HG03521 (cell line): ENCODE data around the gene ANXA11.

ENCODE experiments used
- ATAC-seq: cut with Tn5 transposase; IDR thresholded peaks from one replicate; pipeline ENCODE4 v1.9.1; 2021; ENCODE audit warnings: mild to moderate bottlenecking, moderate library complexity; ENCODE audit not compliant: unreplicated experiment

ANXA11 gene

DNA sequence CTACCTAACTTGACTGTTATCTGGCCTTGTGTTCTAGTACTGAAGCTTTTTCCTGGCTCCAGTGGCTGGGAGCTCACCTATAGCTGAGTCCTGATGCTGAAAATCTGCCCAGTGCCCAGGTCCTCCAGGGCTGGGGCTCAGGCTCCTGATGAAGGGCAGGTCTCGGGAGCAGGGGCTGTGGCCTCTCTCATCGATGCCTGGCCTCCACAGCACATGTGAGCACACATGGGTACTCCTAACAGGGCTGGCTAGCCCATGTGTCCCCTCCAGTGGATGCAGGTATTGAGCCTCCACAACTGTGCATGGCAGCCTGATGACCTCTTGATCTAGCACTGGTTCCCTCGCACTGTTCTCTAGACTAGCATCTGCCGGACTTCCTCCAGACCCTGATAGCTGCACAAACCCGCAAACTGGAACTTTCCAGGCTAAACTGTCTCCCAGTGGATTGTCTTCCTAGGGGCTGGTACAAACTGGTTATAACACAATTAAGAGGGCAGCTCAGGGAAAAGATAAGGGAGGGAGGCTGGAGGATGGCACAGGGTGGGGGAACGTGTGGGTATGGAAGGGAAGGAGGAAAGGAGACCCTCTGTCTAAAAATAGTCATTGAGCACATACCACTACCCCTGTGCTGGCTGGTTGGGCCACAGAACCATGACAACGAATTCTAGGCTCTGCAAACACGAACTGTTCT lies 37.7 kb downstream of the ANXA11 start:
- no peak for ATAC-seq

DNA sequence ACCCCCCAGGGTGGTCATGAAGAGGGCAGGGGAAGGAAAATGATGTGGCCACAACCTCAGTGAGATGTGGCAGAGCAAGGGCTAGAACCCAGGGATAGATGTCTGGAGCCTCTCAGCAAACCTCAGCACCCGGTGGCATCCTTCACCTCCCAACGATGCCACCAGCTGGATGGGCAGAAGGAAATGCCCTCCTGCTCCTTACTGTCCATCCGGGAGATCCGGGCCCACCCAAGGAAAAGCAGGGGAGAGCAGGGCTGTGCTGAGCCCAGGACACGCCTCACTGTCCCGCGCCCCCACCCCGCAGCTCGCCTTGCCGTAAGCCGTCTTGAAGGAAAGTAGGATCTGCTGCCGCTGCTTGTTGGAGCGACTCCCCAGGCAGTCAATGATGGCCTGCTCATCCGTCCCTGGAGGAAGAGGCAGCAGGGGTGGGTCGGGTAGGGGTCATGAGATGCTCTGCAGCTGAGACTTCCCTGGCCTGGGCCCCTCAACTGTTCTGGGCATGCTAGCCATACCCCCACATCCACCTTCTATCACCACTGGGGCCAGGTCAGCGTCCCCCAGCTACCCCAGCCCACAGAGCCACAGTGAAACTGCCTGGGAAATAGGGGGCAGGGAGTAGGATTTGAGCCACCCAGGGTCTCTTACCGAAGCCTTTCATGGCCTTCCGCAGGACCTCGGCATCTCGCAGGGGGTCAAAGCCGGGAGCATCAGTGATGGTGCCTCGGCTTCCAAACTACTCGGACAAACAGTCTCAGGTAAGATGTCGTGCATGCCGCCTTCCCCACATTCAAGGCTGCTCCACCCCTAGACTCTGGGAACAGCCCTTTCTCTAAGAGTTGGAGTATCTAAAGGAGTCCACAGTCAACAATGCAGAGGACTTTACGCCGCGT lies 38.5 kb downstream of the ANXA11 start:
- no peak for ATAC-seq

DNA sequence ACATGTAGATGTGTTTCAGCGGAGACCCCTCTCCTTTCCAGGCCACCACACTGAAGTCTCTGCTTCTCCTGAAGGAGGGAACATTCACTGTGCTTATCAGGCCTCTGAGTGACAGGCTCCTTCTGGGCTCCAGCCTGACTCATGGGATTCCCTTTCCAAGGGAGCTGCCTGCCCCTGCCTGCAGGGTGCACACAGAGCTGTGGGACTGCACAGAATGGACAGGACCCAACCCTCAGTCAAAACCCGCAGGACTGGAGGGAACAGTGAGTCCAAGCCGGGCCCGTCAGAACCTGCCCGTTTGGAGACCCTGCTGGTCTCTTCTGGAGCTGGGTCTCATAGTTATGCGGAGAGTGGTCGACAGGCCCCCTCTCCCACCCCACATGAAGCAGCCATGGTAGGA lies 40.2 kb downstream of the ANXA11 start:
- ATAC-seq, result no peak

DNA sequence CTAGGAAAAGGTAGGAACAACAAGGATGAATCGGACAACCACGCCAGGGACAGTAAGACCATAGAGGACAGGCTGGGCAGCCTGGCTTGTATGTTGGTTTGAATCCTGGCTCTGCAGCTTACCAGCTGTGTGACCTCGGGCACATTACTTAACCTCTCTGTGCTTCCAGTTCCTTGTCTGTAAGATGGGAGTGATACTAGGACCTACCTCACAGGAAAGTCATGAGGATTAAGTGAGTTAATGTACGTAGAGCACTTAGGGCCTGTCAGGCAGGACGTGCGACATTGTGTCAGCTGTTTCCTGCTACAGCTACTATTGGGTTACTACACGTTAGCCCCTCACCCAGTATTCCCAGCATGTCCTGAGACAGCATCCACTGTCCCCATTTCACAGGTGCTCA lies 40.7 kb downstream of the ANXA11 start:
- no peak for ATAC-seq

DNA sequence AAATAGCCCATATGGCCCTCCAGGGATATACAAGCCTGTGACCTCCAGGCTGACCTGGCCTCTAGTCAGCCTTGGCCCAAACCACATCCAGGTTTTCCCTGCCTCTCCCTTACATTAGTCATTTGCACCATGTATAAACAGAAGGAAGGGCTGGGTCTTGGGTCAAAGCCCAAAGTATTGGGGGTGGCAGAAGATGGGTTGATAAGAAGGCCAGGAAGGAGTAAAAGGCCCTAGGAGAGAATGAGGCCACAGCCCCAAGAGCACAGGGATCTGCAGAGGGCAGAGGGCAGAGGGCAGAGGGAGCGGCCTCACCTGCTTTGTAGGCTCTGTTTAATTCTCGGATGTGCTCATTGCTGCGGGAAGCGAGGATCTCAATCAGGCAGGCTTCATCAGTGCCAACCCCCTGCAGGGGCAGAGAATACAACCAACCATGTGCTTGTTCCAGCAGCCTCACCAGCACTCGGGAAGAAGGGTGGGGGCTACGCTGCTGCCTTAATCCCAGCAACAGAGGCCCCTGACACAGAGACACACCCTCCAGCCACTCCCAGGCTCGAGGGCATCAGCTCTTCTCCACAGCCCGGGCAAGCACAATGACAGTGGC lies 41.5 kb downstream of the ANXA11 start:
- ATAC-seq, result no peak

DNA sequence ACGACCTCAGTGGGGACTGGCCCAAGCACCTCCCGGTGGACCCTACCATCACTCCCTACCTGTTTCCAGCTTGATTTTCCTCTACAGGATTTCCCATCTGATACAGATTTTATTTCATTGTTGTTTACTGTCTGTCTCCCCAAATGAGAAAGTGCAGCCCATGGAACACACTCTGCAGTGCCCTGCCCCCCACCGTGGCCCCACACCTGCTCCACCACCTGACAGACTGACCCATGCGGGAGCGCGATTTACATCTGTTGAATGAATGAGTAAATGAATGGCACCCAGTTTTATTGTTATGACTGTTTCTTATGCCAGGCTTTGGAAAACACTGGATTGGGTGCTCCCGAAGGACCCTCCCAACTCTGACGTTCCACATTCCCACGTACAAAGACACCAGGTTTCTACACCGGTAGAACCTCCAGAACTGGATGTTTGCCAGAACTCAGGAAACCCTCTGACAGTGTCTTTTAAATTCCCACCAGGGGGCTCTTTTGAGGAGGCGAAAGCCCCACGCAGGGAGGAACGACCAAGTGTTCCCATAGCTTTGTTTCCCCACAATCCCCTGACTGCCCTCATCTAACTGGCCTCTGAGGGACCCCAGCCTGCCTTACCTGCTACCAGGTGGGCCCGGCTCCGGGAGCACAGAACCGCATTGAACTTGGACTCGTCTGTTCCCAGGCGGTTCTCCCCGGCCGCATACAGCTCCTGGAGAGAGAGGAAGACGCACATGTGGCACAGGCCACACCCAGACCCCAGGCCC lies 43.8 kb downstream of the ANXA11 start:
- ATAC-seq, result no peak

DNA sequence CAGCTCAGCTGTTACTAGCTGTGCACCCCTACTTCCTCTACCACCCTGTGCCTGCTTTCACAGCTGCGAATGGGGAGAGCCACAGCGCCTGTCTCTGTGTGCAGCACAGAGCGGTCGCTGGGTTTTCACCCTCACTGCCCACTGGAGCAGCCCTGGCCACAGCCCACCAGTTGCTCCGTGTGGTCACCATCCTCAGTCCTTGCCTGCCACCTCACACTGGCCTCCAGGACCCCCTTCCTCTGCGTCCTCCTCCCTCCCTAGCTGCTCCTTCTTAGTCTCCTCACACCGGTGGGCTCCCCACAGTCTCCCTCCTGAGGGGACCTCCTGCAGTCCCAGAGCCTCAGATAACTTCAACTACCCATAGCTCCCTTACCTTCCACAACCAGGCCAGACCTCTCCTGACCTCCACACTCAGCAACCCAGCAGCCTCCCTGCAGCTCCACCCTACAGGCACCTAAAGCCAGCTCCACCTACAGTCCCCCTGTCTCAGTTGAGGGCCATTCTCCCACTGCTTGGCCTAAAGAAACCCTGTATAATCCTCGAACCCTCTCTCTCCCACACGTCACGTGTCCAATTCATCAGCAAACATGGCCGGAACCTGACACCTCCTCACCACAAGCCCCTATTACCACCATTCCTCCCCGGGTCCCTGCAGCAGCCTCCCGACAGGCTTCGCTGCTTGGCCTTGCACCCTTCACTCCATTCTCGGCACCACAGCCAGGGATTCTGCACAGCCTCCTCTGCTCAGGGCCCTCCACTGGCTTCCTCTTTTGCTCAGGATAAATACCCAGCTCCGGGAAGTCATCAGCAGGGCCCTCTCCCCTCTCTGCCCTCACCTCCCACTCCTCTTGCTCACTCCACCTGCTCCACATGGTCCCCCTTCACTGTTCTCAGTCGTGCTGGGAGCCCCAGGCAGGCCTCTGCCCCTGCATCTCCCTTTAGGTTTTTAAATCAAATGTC lies 44.7 kb downstream of the ANXA11 start:
- no peak for ATAC-seq

DNA sequence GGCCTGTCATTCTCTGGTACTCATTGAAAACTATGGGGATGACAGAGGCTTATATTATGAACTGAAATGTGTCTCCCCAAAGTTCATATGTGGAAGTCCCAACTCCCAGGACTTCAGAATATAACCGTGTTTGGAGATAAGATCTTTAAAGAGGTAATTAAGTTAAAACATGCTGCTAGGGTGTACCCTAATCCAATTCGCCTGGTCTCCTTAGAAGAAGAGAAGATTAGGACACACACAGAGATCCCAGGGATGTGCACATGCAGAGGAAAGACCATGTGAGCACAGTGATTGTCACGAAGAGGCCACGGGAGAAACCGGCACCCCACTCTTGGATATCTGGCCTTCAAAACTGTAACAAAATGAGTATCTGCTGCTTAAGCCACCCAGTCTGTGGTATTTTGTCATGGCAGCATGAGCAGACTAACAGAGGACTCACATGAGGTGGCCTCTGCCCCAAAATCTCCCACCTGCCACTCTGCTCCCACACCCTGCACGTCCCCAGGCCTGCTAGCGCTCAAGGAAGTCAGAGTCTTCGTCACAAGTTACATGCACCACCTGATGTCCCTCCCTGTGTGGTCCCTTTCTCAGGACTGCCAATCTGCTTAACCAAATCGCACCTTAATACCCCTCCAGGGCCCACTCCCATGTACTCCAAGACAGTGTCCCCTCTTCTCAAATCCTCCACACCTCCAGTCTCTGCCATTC lies 46.0 kb downstream of the ANXA11 start:
- no peak for ATAC-seq

DNA sequence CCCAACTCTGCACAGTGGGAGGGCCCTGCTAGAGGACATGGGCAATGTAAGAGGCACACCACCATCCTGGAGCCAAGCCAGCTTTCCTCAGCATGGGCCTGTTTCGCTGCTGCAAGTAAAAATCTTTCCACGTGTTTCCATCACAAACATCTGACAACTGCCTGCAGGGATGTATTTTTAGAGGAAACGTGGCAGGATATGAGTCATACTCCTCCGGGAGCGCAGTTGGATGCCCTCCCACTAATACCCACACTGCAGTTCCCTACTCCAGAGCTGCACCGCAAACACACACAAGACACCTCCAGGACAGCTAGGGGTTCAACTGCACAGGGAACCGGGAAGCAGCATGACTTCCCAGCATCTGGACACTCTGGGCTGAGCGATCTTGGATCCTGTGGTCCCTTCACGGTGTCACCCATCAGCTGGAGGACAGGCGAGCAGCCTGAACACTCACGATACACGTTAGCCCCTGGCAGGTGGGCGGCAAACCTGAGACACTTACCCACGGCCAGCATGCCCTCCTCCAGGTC lies 46.7 kb downstream of the ANXA11 start:
- no peak for ATAC-seq

DNA sequence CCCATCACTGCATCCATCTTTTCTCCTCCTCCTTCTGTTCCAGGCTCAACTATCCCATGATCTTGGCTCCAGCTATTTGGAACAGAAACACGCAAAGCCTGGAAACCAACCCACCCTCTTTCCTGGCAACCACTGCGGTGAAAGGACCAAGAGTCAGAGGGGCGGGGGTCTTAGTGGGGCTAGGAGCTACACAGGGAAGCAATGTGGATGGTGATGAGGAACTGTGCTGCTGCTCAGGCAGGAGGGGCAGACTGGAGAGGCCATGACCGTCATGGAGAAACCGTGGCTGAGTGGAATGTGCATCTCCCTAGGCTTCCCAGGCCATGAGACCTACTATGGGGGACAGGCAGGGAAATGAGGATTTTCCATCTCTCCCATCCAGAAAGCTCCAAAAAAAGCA lies 47.2 kb downstream of the ANXA11 start:
- ATAC-seq, result no peak

DNA sequence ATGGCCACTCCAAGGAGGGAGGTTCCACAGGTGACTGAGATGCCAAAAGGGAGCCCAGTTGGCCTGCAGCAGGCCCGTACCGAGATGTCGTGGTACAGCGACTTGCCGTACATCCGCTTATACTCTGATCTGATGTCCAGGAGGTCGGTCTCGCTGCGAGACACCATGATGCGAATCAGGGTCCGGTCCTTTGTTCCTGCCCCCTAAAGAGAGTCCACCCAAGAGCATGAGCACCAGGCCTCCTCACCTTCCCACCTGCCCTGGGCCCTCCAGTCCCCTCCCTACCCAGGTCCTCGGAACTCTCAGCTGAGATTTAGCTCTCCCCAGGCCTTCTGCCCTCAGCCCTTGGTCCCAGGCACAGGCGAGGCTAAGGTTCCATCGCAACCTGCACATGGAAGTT lies 47.8 kb downstream of the ANXA11 start:
- no peak for ATAC-seq

DNA sequence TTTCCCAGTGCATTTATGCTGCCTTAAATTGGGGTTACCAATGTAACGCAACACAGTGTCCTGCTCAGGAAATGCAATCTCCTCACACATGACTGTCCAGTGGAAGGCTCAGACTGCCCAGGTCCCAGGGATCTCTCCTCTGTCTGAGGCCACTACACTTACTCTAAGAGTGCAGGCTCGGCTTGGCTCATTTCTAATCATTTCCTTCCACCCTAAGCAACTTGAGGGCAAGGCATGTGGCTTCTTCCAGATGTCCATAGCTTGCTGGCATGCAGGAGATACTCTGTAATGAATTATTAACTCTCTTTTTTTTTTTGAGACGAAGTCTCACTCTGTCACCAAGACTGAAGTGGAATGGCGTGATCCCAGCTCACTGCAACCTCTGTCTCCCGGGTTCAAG lies 49.1 kb downstream of the ANXA11 start:
- ATAC-seq, result no peak

DNA sequence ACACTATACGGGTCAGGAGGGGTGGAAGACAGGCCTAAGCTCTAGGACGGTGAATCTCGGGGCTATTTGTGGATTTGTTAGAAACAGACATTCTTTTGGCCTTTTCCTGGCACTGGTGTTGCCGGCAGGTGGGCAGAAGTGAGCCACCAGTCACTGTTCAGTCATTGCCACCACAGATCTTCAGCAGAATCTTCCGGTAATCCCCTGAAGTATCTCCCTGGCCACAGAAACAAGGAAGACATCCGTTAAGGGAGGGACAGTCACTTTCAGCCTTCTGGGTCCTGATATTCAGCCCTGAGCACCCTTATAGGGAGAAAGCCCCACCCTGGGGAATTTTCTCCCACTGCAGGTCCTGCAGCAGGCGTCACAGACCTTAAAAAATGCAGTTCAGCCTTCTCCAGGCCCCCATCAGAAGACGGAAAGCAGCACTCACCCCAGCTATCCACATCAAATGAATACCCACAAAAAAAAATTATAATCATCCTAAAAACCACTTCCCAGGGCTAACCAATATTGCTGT lies 49.6 kb downstream of the ANXA11 start:
- no peak for ATAC-seq

DNA sequence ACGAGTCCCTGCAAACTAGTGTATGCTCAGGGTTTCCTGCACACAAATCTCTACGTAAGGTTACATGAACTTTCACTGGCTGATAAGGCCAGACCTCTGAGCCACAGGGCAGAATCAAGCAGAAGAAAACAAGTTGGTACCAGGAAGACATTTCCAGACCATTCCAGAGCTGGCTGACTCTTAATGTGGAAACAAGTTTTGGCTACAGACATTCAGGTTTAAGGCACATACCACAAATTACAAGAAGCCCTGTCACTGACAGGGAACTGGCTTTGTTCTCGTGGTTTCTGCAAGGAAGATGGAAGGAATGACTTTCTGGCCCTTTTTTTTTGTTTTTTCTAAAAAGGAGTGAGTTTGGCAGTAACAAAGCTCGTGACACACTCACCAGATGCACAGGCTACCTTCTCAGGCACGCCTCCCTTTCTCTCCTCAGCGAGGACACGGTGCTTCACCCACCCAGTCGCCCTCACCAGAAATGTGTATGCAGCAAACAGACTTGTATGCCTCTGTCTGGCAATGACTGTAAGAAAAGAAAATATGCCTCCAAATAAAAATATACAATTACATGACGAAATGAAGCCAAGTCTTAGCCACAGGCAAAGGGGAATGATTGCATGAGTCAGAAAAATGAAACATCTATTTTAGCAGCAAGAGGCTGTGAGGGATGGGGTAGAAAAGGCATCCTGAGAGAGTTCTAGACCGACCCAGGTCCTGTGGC lies 50.2 kb downstream of the ANXA11 start:
- ATAC-seq, result no peak

DNA sequence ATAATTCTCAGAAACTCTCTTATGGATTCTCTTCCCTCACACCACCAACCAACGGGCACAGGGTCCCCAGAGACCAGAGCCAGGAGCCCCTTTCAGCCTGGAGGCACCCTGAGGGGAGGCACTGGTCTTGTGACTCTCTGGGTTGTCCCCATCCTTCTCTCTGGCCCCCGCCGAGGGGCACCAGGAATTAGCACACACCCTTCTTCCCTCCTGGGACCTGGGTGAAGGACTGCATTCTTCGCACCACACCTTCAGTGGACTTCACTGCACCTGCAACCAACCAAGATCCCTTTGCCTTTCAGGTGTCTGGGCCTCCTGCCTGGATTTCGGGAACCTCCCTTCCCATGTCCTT lies 50.7 kb downstream of the ANXA11 start:
- no peak for ATAC-seq

DNA sequence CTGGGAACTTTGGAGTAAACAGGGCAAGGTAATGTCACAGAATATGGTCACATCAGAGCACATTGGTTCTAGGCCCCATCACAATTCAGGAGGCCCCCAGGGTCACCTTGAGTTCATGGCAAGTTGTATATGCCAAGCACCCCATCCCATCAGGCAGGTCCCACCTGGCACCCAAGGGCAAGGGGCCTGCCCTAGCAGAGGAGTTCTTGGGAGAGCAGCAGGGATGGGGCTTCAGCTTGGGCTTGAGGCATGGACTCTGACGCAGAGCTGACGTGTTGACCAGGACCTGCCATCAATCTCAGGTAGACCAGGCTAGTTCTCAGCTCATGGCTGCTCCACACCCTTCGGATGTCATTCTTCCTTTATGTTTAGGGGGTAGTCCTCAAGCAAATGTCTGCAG lies 51.9 kb downstream of the ANXA11 start:
- ATAC-seq, result no peak

DNA sequence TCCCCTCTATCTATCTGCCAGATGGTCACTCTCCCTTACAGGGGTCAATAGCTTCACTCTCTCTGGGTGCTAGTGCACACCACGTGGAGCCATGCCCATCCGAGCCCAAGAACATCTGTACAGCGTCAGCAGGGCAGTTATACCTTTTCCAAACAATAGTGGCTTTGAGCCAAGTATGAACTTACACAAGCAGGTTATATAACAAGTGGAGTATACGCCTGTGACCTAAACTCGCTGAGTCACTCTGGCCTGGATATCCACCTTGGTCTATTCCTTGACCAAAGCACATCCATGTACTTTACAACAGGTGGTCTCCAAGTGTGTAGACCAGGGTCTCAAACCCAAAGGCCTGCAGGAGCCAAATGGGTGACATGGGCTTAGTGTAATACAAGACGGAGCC lies 52.5 kb downstream of the ANXA11 start:
- ATAC-seq, result no peak

DNA sequence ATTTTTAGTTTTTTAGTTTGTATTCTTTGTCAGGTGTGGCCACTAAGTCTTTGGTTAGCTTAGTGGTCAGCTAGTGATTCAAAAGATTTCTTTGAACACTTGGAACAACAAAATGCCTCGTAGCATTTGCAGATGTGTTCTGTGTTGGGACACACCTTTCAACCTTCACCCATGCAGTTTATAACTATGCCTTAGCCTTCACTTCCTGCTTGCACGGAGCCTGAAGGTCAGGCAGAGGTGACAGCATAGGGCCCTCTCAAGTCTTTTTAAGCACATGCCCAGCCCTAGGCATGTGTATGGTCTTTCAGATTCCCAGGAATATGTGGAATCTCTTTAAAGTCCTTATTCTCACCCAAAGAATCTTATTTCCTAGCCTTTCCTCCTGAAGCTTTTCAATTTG lies 55.2 kb downstream of the ANXA11 start:
- no peak for ATAC-seq

DNA sequence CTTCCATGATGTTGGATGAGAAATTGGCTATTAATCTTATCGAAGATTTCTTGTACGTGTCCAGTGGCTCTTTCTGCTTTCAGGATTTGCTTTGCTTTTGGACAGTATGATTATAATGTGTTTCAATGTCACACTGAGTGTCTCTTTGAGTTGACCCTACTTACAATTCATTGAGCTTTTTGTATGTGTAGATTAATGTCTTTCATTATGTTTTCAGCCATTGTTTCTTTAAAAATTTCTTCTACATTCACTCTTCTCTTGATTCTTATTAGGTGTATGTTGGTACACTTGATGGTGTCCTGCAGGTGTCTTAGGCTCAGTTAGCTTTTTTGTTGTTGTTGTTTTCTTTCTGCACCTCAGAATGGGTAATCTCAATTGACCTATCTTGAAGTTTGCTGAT lies 56.2 kb downstream of the ANXA11 start:
- ATAC-seq, result no peak
